HS-27A (cell line): Measurements from ENCODE around the gene SNRPE.

Experiments used
- DNase-seq: peaks from one replicate; pipeline ENCODE4 v3.0.0-alpha.2; 2012; ENCODE audit warnings: low read depth, missing footprints

Gene SNRPE

GRCh38 chr1:203880606-203881005, 19.2 kb downstream of the SNRPE start:
- no peak for DNase-seq

- peak; percentile 52 for DNase-seq
Measured at GRCh38 chr1:203888807-203889251, 27.4 kb downstream of the SNRPE start.

GRCh38 chr1:203891950-203892349, 30.6 kb downstream of the SNRPE start:
- DNase-seq: no peak

GRCh38 chr1:203898458-203899352, 37.3 kb downstream of the SNRPE start:
- DNase-seq: no peak

- no peak for DNase-seq
Measured at GRCh38 chr1:203899353-203899716, 37.9 kb downstream of the SNRPE start.

GRCh38 chr1:203899869-203900714, 38.7 kb downstream of the SNRPE start:
- DNase-seq: no peak

GRCh38 chr1:203901581-203901980, 40.2 kb downstream of the SNRPE start:
- DNase-seq: no peak

- DNase-seq: no peak
Measured at GRCh38 chr1:203905275-203905674, 43.9 kb downstream of the SNRPE start.

GRCh38 chr1:203906932-203907331, 45.5 kb downstream of the SNRPE start:
- peak; percentile 82 for DNase-seq

GRCh38 chr1:203907901-203908300, 46.5 kb downstream of the SNRPE start:
- DNase-seq: no peak

- no peak for DNase-seq
Measured at GRCh38 chr1:203911806-203912205, 50.4 kb downstream of the SNRPE start.

- no peak for DNase-seq
Measured at GRCh38 chr1:203913073-203913521, 51.7 kb downstream of the SNRPE start.

GRCh38 chr1:203914292-203914691, 52.9 kb downstream of the SNRPE start:
- DNase-seq: no peak

- no peak for DNase-seq
Measured at GRCh38 chr1:203915811-203916210, 54.4 kb downstream of the SNRPE start.

GRCh38 chr1:203916756-203917155, 55.4 kb downstream of the SNRPE start:
- no peak for DNase-seq
